WI38 (cell line): Measurements from ENCODE around the gene FNDC5.

Experiments
- H3K4me3 ChIP-seq: 2 replicates; pipeline ENCODE4 v1.5.1; 2011; ENCODE audit warnings: low read depth, mild to moderate bottlenecking, control low read depth, low read length
- TF ChIP-seq, protein P1 (sequence below): IDR thresholded peaks from 2 replicates; pipeline ENCODE4 v1.5.1; 2012; ENCODE audit warnings: low read depth, mild to moderate bottlenecking, control low read depth, low read length

The FNDC5 gene

DNA sequence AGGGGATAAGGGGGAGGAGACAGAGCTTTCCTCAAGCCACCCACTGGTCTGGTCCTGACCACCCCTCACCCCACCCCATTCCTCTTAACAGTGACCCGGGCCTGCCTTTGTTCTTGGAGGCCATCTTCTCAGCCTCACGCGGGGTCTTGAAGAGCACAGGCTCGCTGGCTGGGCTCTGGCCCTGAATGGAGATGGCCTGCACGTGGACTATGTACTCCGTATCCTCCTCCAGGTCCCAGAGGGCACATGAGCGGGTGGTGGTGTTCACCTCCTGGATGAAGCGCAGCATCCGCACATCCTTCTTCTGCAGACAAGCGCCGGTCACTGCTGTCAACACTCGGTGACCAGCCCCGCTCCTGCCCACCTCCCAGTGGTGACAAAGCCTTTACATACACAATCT lies 2.6 kb downstream of the FNDC5 start:
- no peak overlapping the region for H3K4me3 ChIP-seq
- TF ChIP-seq, protein P1, sequence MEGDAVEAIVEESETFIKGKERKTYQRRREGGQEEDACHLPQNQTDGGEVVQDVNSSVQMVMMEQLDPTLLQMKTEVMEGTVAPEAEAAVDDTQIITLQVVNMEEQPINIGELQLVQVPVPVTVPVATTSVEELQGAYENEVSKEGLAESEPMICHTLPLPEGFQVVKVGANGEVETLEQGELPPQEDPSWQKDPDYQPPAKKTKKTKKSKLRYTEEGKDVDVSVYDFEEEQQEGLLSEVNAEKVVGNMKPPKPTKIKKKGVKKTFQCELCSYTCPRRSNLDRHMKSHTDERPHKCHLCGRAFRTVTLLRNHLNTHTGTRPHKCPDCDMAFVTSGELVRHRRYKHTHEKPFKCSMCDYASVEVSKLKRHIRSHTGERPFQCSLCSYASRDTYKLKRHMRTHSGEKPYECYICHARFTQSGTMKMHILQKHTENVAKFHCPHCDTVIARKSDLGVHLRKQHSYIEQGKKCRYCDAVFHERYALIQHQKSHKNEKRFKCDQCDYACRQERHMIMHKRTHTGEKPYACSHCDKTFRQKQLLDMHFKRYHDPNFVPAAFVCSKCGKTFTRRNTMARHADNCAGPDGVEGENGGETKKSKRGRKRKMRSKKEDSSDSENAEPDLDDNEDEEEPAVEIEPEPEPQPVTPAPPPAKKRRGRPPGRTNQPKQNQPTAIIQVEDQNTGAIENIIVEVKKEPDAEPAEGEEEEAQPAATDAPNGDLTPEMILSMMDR: no peak

DNA sequence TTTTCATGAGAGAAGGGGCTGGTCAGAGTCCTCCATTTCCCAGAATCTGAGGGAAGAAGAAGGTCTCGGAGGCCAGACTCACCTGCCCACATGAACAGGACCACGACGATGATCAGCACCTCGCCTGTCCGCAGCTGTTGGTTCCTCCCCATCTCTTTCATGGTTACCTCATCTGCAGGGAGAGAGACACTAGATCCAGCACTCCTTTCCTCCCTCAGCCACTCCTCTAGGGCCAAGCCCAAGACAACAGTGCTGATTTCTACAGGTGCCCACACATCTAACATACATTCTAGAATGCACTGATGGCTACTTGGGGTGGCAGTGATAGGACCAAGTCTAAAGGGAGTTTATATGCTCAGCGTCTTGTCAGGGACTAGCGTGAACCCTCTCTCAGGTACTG lies 3.0 kb downstream of the FNDC5 start:
- H3K4me3 ChIP-seq: no peak overlapping the region
- TF ChIP-seq, protein P1: no peak

DNA sequence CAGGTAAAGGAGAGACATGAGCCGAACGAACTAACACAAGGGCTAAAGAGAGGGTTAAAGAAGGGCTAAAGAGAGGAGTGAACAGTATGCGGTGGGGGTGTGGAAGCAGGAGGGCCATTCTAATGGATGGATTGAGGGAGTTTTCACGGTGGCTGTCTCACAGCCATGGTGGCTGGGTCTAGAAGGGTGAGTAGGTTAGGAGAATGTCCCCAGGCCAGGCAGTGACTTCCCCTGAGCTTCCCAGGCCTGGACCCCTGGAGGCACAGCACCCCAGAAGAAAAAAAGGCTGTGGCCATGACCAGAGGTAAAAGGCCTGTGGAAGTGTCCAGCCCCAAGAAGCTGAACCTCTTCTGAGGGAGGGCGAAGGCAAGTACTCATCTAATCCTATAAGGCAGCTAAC lies 3.6 kb downstream of the FNDC5 start:
- H3K4me3 ChIP-seq: no peak overlapping the region
- TF ChIP-seq, protein P1: no peak

DNA sequence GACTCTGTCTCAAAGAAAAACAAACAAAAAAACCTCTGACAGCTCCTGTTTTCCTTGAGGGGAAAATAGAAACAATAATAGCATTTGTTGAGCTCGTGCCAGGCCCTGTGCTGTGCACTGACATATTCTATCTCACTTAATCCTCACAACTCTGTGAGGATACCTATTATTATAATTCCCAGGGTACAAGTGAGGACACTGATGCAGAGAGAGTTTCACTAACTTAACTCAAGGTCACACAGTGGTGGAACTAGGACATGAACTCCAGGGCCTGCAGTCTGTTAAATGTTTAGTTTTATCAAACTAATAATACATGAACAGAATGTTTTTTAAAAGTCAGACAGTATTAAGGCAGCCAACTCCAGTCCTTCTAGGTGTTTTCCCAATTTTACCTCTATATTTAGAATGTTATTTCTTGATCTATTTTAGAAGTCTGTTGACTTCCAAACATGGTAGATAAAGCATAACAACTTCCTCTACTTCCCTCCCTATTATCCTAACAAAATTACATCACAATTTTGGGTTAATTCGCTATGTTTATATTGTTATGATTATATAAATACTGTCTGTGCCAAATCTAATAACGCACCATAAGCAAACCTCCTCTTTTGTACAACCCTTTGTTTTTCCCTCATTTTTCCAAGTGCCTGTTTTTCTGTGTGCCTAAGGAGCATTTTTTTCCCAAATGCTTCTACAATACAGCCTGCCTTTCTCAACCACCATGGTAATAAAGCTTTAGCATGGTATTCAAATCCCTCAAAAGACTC lies 4.9 kb downstream of the FNDC5 start:
- H3K4me3 ChIP-seq: no peak overlapping the region
- TF ChIP-seq, protein P1: no peak

DNA sequence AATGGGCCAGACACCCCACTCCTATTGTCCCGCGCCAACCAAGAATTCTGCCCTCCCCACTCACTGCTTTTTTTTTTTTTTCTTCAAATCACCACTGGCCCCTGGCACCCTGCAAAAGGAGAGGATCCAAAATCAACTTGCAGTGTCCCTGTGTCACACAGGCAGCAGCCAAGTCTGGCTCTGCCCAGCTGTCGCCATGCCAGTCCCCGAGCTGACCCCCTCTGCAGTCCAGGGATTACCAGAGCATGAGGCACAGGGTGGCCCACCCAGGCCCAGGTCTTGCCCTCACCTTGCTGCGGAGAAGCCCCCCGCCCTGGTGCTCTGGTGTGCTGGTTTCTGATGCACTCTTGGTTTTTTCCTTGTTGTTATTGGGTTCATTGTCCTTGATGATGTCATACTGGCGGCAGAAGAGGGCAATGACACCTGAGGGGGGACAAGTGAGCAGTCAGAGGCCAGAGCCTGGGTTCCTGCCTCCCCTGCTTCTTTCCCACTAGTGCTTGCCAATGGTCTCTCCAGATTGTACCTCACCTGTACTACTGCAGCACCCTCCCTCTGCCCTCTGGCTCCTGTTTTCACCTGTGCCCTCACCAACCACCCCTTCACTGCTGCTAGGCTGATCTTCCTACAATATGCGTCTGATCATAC lies 6.2 kb downstream of the FNDC5 start:
- TF ChIP-seq, protein P1: no peak
- no peak overlapping the region for H3K4me3 ChIP-seq

DNA sequence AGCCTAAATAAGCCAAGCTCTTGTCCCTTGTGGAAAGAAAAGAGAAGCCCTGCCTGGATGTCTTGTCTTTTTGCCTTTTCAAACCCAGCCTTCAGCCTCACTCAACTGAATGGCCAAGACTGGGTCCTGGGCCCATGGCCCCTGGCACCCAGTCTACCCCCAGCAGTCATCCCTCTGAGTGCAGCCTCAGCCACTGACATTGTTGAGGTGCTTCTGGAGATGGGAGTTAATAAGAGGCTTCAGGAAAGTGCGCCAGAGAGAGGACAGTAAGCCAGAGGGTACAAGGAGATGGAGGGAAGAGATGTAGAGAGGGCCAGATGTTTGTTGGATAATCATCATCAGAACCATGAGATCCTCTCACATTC lies 6.8 kb downstream of the FNDC5 start:
- no peak overlapping the region for H3K4me3 ChIP-seq
- TF ChIP-seq, protein P1: no peak

DNA sequence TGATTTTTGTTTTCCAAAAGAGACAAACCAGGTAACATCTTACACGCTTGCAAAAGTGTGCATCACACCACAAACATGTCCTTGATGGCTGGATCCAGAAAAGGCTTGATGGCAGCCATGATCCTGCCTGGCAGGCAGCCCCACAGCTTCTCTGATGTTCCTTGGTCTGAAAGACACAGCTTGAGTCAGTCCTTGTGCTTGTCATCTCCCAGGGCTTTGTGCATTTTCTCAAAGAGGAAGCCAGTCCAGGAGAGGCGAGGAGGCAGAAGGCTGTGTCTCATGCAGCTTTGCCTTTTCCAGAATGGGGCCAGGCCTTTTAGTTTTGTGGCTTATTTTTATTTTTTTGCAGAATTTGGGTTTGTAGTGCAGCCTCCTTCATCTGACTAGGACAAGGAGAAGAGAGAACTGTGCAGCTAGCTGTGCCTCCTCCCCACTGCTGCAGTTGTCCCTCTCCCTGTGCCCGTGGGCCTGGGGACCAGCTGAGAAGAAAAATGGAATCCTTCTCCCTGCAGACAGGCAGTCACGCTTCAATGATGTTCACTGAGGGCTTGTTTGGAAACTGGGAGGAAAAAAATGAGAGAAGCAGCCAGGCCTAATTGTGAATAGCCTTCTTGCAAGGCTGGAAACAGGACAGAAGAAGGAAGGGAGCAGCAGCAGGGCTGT lies 7.4 kb downstream of the FNDC5 start:
- no peak overlapping the region for H3K4me3 ChIP-seq
- TF ChIP-seq, protein P1: no peak
